ELF-1 (cell line): ENCODE results near the gene GNAZ.
A peak's percentile ranks its signal among the peaks of the same experiment; 100 is the strongest.

Experiments used
- DNase-seq: peaks from one replicate; pipeline ENCODE4 v3.0.0-alpha.2; 2016; ENCODE audit warnings: low read depth, low spot score

Gene GNAZ

GRCh38 chr22:23076896-23077572, 6.7 kb downstream of the GNAZ start:
- no peak for DNase-seq

DNA sequence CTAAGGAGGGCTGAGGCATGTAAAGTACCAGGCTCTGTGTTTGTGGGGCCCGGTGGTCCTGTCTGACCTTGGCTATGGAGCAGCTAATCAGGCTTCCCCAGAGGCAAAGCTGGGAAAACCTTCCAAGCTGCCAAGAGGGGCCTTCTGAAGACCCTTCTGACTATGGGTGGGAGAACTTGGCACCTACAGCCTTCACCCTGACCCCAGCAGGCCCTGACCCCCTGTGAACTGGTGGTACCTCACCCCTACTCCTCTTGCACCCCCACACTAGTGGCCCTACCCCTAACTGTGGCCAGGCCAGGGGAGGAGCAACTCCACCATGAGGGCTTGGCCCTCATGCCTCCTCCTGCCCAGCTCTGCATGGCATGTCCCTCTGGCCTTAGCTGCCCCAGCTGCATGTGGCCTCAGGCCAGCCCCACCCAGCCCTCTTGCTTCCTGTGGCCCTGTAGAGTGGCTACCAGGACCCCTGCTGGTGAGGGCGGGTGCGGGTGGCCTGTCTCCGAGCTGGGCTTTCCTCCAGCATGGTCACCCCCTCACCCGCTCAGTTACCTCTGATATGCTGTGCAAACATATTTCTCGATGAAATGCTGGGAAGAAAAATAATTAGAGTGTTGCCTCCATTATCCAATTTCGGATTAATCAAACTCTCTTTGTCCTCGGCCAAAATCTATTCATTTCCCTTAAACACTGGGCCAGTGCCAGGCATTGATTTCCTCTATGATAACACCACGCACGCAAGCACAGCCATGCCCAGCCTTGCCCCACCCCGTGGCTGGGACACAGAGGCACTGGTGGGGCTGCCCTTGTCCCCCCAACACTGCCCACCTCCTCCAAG, 7.5 kb downstream of the GNAZ start:
- DNase-seq, result no peak

DNA sequence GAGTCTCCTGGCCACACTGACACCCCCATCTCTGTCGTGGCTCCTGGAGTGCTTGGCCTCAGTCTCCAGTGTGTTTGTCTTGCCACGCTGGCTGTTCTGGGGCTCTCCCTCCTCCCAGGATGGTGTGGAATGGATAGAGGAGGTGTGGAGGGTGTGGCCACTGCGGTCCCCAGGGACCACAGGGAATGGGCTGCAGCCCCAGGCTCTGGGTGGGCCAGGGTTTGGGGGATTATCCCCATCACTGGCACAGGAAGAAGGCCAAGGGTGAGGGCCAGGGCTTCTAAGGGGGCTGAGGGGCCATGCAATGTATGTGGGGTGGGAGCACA, 8.1 kb downstream of the GNAZ start:
- DNase-seq, result no peak

DNA sequence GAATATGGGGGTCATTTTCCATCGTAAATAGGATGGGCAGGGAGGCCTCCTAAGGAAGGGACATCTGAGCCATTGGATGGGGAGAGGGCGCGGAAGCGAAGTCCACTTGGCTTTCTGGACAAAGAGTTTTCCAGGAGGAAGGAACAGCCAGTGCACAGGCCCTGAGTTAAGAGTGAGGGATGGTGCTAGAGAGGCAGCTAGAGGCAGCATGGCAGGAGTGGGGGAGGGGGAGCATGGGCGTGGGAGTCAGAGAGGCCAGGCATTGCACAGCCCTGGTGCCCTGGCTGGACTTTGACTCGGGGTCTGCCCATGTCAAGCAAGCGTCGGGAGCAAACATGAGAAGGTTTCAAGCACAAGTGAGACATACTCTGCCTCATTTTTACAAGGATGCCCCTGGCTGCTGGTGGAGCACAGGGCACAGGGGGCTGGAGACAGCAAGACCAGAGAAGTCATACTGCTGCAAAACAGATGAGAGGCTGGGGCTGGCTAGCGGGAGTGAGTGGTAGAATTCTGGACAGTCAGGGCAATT, 9.0 kb downstream of the GNAZ start:
- DNase-seq, result no peak

GRCh38 chr22:23079814-23080521, 9.6 kb downstream of the GNAZ start:
- no peak for DNase-seq

GRCh38 chr22:23080613-23081290, 10.4 kb downstream of the GNAZ start:
- no peak for DNase-seq

DNA sequence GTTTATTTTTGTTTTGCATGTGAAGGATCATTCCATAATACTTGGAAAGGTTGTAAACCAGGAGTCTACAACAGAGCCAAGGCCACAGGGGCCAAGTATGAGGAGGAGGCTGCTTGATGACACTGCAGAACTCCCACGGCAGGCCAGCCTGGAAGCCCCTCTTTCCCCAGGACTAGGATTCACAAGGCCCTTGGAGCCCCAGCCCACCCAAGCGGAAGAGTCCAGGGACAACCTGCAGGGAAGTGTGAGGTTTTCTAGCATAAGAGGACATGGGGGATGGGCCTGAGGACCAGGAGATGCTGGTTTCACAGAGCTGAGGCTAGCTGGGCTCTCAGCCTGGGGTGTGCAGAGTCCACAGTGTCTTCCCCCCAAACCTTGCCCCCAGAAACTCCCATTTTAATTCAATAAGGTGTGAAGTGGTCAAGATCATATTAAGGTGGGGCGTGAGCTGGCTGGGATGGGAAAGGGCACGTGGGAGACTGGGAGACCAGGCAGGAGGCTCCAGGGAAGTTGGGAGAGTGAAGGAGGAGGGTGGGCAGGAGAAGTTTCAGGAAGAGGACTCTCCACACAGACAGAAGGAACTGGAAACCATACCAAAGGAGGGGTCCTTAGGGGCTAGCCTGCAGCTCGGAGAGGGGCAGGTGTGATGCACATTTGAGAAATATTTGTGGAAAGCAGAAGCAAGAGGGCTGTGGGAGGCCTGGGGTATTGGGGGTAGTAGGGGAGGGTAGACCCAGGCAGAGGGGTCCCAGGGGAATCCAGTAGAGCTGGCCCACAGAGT, 12.4 kb downstream of the GNAZ start:
- DNase-seq, result no peak

- DNase-seq, result no peak
These were observed 13.1 kb downstream of the GNAZ start for GRCh38 chr22:23083315-23084021.

- no peak for DNase-seq
These were observed 14.4 kb downstream of the GNAZ start for GRCh38 chr22:23084453-23085350.

DNA sequence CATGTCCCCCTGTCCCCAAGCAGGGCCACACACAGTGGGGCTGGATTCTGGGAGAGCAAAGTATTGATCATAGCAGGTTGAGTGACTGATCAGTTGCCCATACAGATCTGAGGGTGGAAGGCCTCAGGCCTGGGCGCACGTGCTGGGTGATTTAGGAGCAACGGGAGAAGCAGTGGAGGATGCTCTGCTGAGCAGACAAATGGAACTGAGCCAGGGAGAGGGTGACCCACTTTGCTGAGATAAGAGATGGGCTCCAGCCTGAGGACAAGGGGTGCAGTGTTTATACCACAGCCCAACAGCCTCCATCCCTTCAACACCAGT, 15.0 kb downstream of the GNAZ start:
- DNase-seq, result no peak

- DNase-seq, result peak; percentile 9
These were observed 15.5 kb downstream of the GNAZ start for GRCh38 chr22:23085785-23086184.

- no peak for DNase-seq
These were observed 15.9 kb downstream of the GNAZ start for GRCh38 chr22:23086263-23086662.

- no peak for DNase-seq
These were observed 16.5 kb downstream of the GNAZ start for GRCh38 chr22:23086787-23087186.

- DNase-seq, result peak; percentile 48
These were observed 17.9 kb downstream of the GNAZ start for GRCh38 chr22:23088199-23088604.

- DNase-seq, result no peak
These were observed 18.7 kb downstream of the GNAZ start for GRCh38 chr22:23089010-23089409.

- DNase-seq, result no peak
These were observed 19.5 kb downstream of the GNAZ start for GRCh38 chr22:23089633-23090456.

DNA sequence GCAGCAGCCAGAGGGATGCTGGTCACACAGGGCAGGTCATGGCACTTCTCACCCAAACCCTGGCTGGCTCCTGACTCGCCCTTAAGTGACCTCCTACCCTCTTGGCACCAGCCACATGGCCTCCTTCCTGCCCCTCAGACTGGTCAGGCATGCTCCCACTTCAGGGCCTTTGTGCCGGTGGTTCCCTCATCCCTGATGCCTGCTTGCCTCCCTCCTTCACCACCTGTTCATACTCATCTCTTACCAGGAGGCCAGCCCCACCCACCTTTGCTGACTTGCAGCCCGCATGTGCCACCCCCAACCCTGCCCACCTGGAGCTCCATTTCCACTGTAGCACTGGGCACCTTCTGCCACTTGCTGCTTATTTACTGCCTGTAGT, 20.1 kb downstream of the GNAZ start:
- DNase-seq, result no peak

DNA sequence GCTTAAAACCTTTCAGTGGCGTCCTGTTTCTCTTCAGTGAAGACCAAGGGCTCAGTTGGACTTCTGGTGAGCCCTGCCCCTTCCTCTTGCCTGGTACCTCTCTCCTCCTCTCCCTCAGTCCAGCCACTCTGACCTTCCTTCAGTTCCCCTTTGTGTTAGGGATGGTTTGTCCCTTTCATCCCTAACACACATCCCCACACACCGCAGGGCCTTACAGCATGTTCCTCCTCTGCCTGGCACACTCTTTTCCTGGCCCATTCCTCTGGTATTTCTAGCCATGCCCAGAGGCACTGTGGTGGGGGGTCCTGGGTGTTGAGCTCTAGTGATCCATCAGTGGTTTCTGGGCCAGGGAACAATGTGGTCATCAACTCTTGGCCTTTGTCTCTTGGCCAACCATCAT, 21.4 kb downstream of the GNAZ start:
- DNase-seq, result no peak
